ENCODE measurements around the gene PCED1B. TPM values are rescaled to one million over a fixed set of nuclear protein-coding genes. Genes with fewer than 3 reads are reported as not detected.

The PCED1B gene
- total RNA-seq, 1 experiment from 2014 or later, result 0.86 TPM

- Histone ChIP-seq H3K27ac (ENCODE audit: low read depth, low read length) (no peak overlapping the region), H3K9me2 (ENCODE audit: insufficient read depth) (no peaks in the 10 kb centered on the region), H3K9me3 (ENCODE audit: control insufficient read depth in 1 of 2, insufficient read depth in 1 of 2, low read depth in 1 of 2, low read length in 2 of 2) (no peaks in the 10 kb centered on the region), H3K27me3 (ENCODE audit: insufficient read depth, low read length) (no peaks in the 10 kb centered on the region), H2AFZ (ENCODE audit: low read depth, low read length, poor library complexity, severe bottlenecking) (no peak overlapping the region), H3K9ac (ENCODE audit: low read length) (no peak overlapping the region), H3K79me2 (ENCODE audit: insufficient read depth, low read length) (no peaks in the 10 kb centered on the region), H3K36me3 (ENCODE audit: control insufficient read depth in 1 of 2, insufficient read depth in 2 of 2, low read length in 2 of 2) (no peaks in the 10 kb centered on the region), H3K4me1 (ENCODE audit: control insufficient read depth in 1 of 2, insufficient read depth in 2 of 2, low read length in 2 of 2) (no peaks in the 10 kb centered on the region), H4K20me1 (ENCODE audit: insufficient read depth) (no peaks in the 10 kb centered on the region), H3K4me2 (ENCODE audit: low read length) (no peak overlapping the region), H3K4me3 (replicated peaks in 1 of 2; ENCODE audit: low read depth in 1 of 2, low read length in 2 of 2) (no peak overlapping the region)
- POLR2A ChIA-PET, result no interaction called here
- RAD21 ChIA-PET (ENCODE audit: low non-redundant PET in 1 of 2, low total read pairs in 2 of 2, uncharacterized antibody in 2 of 2, unreplicated experiment in 2 of 2), result no interaction called here
- DNase-seq (ENCODE audit: low read depth, low spot score) (no peak), ATAC-seq (no peak)
- CTCF ChIA-PET, result no interaction called here
- intact Hi-C loops (cut with micrococcal nuclease), result no loop called here
- TF ChIP-seq ATF3 (IDR thresholded peaks at IDR 0.05), result no peak
- no peak for TF ChIP-seq JUND (IDR thresholded peaks at IDR 0.05)
- TF ChIP-seq SP1 (IDR thresholded peaks at IDR 0.05; ENCODE audit: low read depth), result no peak
- no peak for TF ChIP-seq REST (IDR thresholded peaks at IDR 0.05; ENCODE audit: low read depth)
- no peak for TF ChIP-seq ELF1 (IDR thresholded peaks at IDR 0.05; ENCODE audit: borderline replicate concordance, low read depth)
- no peak for TF ChIP-seq POLR2A (IDR thresholded peaks at IDR 0.05; ENCODE audit: borderline replicate concordance, extremely low read depth, insufficient read depth, insufficient read length)
- TF ChIP-seq POLR2AphosphoS5 (IDR thresholded peaks at IDR 0.05; ENCODE audit: low read depth, low read length), result no peak
- no peak for TF ChIP-seq CBX3 (IDR thresholded peaks at IDR 0.05; ENCODE audit: low read depth)
- no peak for TF ChIP-seq ZFX (IDR thresholded peaks at IDR 0.05)
- TF ChIP-seq SIN3A (IDR thresholded peaks at IDR 0.05; ENCODE audit: low read depth), result no peak
- TF ChIP-seq MAX (IDR thresholded peaks at IDR 0.05), result no peak
- TF ChIP-seq EGR1 (IDR thresholded peaks at IDR 0.05; ENCODE audit: low read depth), result no peak
- no TSS peak for BruUV-seq (replicated peaks)
These were observed 76.2 kb downstream of the PCED1B start for GRCh38 chr12:47155457-47156166.

All from HCT116 (cell line).